NCI-H1417 treated with DMSO at 0.1 percent for 48 hours (cell line): ENCODE measurements around the gene HBS1L.

Experiments
- DNase-seq: peaks from one replicate; lab custom pipeline; 2025; lab: John Stamatoyannopoulos, UW

HBS1L gene

GRCh38 chr6:135036731-135037420, 17.7 kb downstream of the HBS1L start:
- no peak for DNase-seq

GRCh38 chr6:135033238-135033637, 21.4 kb downstream of the HBS1L start:
- DNase-seq = no peak

- no peak for DNase-seq
These were observed 24.0 kb downstream of the HBS1L start for GRCh38 chr6:135030532-135031178.

- no peak for DNase-seq
These were observed 24.6 kb downstream of the HBS1L start for GRCh38 chr6:135030056-135030473.

- DNase-seq = no peak
These were observed 28.8 kb downstream of the HBS1L start for GRCh38 chr6:135025775-135026174.

- no peak for DNase-seq
These were observed 29.4 kb downstream of the HBS1L start for GRCh38 chr6:135025175-135025574.

GRCh38 chr6:135022050-135022697, 32.4 kb downstream of the HBS1L start:
- DNase-seq = no peak

- DNase-seq = no peak
These were observed 33.1 kb downstream of the HBS1L start for GRCh38 chr6:135021310-135022049.

GRCh38 chr6:135018941-135019340, 35.7 kb downstream of the HBS1L start:
- DNase-seq = no peak

GRCh38 chr6:135018052-135018451, 36.6 kb downstream of the HBS1L start:
- no peak for DNase-seq

GRCh38 chr6:135014353-135014832, 40.2 kb downstream of the HBS1L start:
- no peak for DNase-seq

- DNase-seq = no peak
These were observed 41.4 kb downstream of the HBS1L start for GRCh38 chr6:135013211-135013610.

- DNase-seq = no peak
These were observed 41.9 kb downstream of the HBS1L start for GRCh38 chr6:135012764-135013163.

GRCh38 chr6:135012349-135012748, 42.3 kb downstream of the HBS1L start:
- no peak for DNase-seq

- DNase-seq = no peak
These were observed 45.7 kb downstream of the HBS1L start for GRCh38 chr6:135008941-135009290.

GRCh38 chr6:135008072-135008940, 46.3 kb downstream of the HBS1L start:
- DNase-seq = no peak

GRCh38 chr6:135006386-135006914, 48.2 kb downstream of the HBS1L start:
- DNase-seq = no peak

GRCh38 chr6:135004399-135004798, 50.2 kb downstream of the HBS1L start:
- no peak for DNase-seq

GRCh38 chr6:135002974-135003703, 51.5 kb downstream of the HBS1L start:
- DNase-seq = no peak

GRCh38 chr6:135002229-135002844, 52.3 kb downstream of the HBS1L start:
- no peak for DNase-seq
